Mucosa of descending colon (tissue), 3 donors: ENCODE measurements around the gene JPH3. TPM values are rescaled to one million over a fixed set of nuclear protein-coding genes. Genes with fewer than 3 reads are reported as not detected.

ENCODE experiments used
- ATAC-seq: fragments of 200-7000 bp; cut with Tn5 transposase; one replicate; pipeline ENCODE4 v1.9.1; 2020; ENCODE audit warnings: mild to moderate bottlenecking, moderate library complexity
- DNase-seq, 3 donors: peaks; one replicate each; pipeline ENCODE4 v3.0.0-alpha.2; 2020
- H3K36me3 ChIP-seq: fragments of 200-600 bp; one replicate; pipeline ENCODE4 v1.8.0; 2021; ENCODE audit warnings: low read depth, mild to moderate bottlenecking
- H3K4me1 ChIP-seq: fragments of 200-600 bp; one replicate; pipeline ENCODE4 v1.8.0; 2021; ENCODE audit warnings: low read depth, mild to moderate bottlenecking
- H3K4me3 ChIP-seq: fragments of 200-600 bp; one replicate; pipeline ENCODE4 v1.8.0; 2021; ENCODE audit warnings: mild to moderate bottlenecking
- H3K9me3 ChIP-seq: fragments of 200-600 bp; one replicate; pipeline ENCODE4 v1.8.0; 2021; ENCODE audit warnings: mild to moderate bottlenecking
- intact Hi-C, 2 donors: fragments of 100-400 bp; cut with DNase I in 1 of 2; cut with micrococcal nuclease in 1 of 2; formaldehyde crosslinking; loops; one replicate each; pipeline versions ENCODE4 v1.11.0 to v1.11.1; 2022; cut with DNase I, micrococcal nuclease
- total RNA-seq, 3 donors: library from RNA; stranded (reverse); fragmentation: NEBNext Ultra II Directional in 2 of 3; extraction: Animal tissue kit (Norgen Biotek cat#: 25700) in 2 of 3; gene quantifications; one replicate each; pipeline versions ENCODE4 v1.2.1 to v1.2.4, GENCODE V29; 2021 to 2023
- TF ChIP-seq, protein P1 (sequence below): fragments of 200-600 bp; IDR thresholded peaks from one replicate; pipeline ENCODE4 v1.8.0; 2022; ENCODE audit warnings: antibody characterized with exemption, mild to moderate bottlenecking
- donor health status: DM: no; HTN: no; CAD: no; lungs with moderate emphysema.
- donor health status: DM: no; HTN: no; CAD: no.
- donor health status: DM: no; HTN: yes; CAD: no.

The JPH3 gene
- total RNA-seq, 3 donors from 2014 or later: 0.17 to 2.1 (median 0.84) TPM

DNA sequence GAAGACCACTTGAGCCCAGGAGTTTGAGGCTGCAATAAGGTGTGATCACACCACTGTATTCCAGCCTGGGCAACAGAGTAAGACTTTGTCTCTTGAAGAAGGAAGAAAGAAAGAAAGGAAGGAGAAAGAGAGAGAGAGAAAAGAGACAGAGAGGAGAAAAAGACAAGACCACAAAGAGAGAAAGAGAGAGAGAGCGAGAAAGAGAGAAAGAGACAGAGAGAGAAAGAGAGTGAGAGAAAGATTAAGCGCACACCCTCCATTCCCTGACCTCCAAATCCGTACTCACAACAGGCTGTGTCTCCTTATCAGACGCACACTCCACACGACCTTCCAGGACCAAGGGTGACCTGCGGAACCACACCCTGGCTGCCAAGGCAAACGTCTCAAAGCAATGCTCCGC is 143.9 kb downstream of the JPH3 start:
- H3K9me3 ChIP-seq: no peaks in the 10 kb centered on the region
- H3K4me3 ChIP-seq: no peak overlapping the region
- ATAC-seq (no peak), DNase-seq (no peak)
- intact Hi-C loops: no loop called here
- H3K4me1 ChIP-seq: no peaks in the 10 kb centered on the region
- TF ChIP-seq, protein P1, sequence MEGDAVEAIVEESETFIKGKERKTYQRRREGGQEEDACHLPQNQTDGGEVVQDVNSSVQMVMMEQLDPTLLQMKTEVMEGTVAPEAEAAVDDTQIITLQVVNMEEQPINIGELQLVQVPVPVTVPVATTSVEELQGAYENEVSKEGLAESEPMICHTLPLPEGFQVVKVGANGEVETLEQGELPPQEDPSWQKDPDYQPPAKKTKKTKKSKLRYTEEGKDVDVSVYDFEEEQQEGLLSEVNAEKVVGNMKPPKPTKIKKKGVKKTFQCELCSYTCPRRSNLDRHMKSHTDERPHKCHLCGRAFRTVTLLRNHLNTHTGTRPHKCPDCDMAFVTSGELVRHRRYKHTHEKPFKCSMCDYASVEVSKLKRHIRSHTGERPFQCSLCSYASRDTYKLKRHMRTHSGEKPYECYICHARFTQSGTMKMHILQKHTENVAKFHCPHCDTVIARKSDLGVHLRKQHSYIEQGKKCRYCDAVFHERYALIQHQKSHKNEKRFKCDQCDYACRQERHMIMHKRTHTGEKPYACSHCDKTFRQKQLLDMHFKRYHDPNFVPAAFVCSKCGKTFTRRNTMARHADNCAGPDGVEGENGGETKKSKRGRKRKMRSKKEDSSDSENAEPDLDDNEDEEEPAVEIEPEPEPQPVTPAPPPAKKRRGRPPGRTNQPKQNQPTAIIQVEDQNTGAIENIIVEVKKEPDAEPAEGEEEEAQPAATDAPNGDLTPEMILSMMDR: no peak
- peaks cover 7% of the 10 kb centered on the region for H3K36me3 ChIP-seq

Other genes with a start within 250 kb of the JPH3 start
- 100 to 1,000 TPM in 1 of 3 donors, 10 to 100 TPM in 2; 54.2 to 104 (median 63.9) TPM for gene FBXO31, start 218.7 kb upstream of the JPH3 start, total RNA-seq
- gene MAP1LC3B, start 210.2 kb upstream of the JPH3 start, total RNA-seq: 10 to 100 TPM; 66.5 to 82.9 (median 67.3) TPM
- gene ZCCHC14, start 109.5 kb upstream of the JPH3 start, total RNA-seq: 10 to 100 TPM; 30.3 to 36.4 (median 32.3) TPM
- 10 to 100 TPM; 41.6 to 67.7 (median 46.4) TPM for gene KLHDC4, start 163.5 kb downstream of the JPH3 start, total RNA-seq